A549 (cell line): ENCODE measurements around the gene AMN. TPM values are rescaled to one million over a fixed set of nuclear protein-coding genes. Genes with fewer than 3 reads are reported as not detected.

Source experiments
- ATAC-seq, 2 experiments: fragments of 200-7000 bp in 1 of 2; fragments of >200 bp in 1 of 2; cut with Nextera tagmentation in 1 of 2; cut with Tn5 transposase in 1 of 2; 3 replicates each; pipeline versions ENCODE4 v1.8.0 to v1.9.1; 2018 to 2020; ENCODE audit warnings: mild to moderate bottlenecking in 1 of 2, moderate library complexity in 1 of 2
- CTCF ChIA-PET: fragments of 300-600 bp; sonication (Branson Sonifier 250); formaldehyde crosslinking; extraction: SDS; loops from one replicate; lab custom pipeline; 2021; ENCODE audit warnings: antibody characterized with exemption, inconsistent platforms; lab: Yijun Ruan, JAX
- POLR2A ChIA-PET: fragments of 350-600 bp; formaldehyde crosslinking; extraction: SDS; loops from one replicate; lab custom pipeline; 2021; ENCODE audit warnings: antibody characterized with exemption, inconsistent platforms; lab: Yijun Ruan, JAX
- DNase-seq, 2 experiments: peaks; one replicate each; pipeline versions ENCODE4 v3.0.0 to v3.0.0-alpha.2; 2011 to 2016; ENCODE audit warnings: low read depth in 1 of 2, low spot score in 1 of 2
- FAIRE-seq: peaks from 2 replicates; lab custom pipeline; 2011; peaks lifted over from hg19 to GRCh38; lab: Jason Lieb, UNC
- H3K27ac ChIP-seq, 2 experiments: fragments of >200 bp; sonication (Bioruptor Twin); formaldehyde crosslinking; 3 replicates each; pipeline ENCODE4 v1.5.1; 2016 to 2017
- H3K4me1 ChIP-seq: fragments of >200 bp; sonication (Bioruptor Twin); formaldehyde crosslinking; 3 replicates; pipeline ENCODE4 v1.6.1; 2016
- H3K4me2 ChIP-seq: fragments of >200 bp; sonication (Bioruptor Twin); formaldehyde crosslinking; 3 replicates; pipeline ENCODE4 v1.6.1; 2016
- H3K4me3 ChIP-seq: fragments of >200 bp; sonication (Bioruptor Twin); formaldehyde crosslinking; 3 replicates; pipeline ENCODE4 v1.5.1; 2016
- H3K9me3 ChIP-seq: fragments of >200 bp; sonication (Bioruptor Twin); formaldehyde crosslinking; 3 replicates; pipeline ENCODE4 v1.6.1; 2016
- CBX2 ChIP-seq: fragments of 200-600 bp; sonication (generic); IDR thresholded peaks from 2 replicates; pipeline ENCODE4 v1.6.1; 2016; ENCODE audit warnings: low read depth, mild to moderate bottlenecking, borderline replicate concordance
- CEBPB ChIP-seq, 2 experiments: fragments of >200 bp in 1 of 2; sonication (Bioruptor Twin) in 1 of 2; formaldehyde crosslinking in 1 of 2; IDR thresholded peaks; 2 replicates each; pipeline ENCODE4 v1.6.1; 2012 to 2016
- CHD4 ChIP-seq: fragments of 200-600 bp; sonication (generic); IDR thresholded peaks from 2 replicates; pipeline ENCODE4 v1.6.1; 2016; ENCODE audit warnings: antibody characterized with exemption, mild to moderate bottlenecking, borderline replicate concordance
- EHF ChIP-seq: fragments of 250-450 bp; sonication (Bioruptor Pico); IDR thresholded peaks from 2 replicates; pipeline ENCODE4 v1.5.0; 2020; ENCODE audit warnings: mild to moderate bottlenecking
- EHMT2 ChIP-seq: fragments of 200-600 bp; sonication (generic); IDR thresholded peaks from 2 replicates; pipeline ENCODE4 v1.6.1; 2016; ENCODE audit warnings: antibody characterized with exemption, low read depth, mild to moderate bottlenecking, moderate library complexity
- ESRRA ChIP-seq: fragments of 150-350 bp; IDR thresholded peaks from 2 replicates; pipeline ENCODE4 v1.6.1; 2014; ENCODE audit warnings: mild to moderate bottlenecking, low read length, borderline replicate concordance
- FOSB ChIP-seq: fragments of 250-450 bp; sonication (Bioruptor Pico); IDR thresholded peaks from 2 replicates; pipeline ENCODE4 v1.5.0; 2020; ENCODE audit warnings: mild to moderate bottlenecking, moderate library complexity
- FOXS1 ChIP-seq: fragments of 250-450 bp; sonication (Bioruptor Pico); IDR thresholded peaks from 2 replicates; pipeline ENCODE4 v1.5.0; 2020; ENCODE audit warnings: mild to moderate bottlenecking, moderate library complexity
- HDAC2 ChIP-seq: fragments of 200-600 bp; sonication (generic); IDR thresholded peaks from 2 replicates; pipeline ENCODE4 v1.6.1; 2016
- HOXA7 ChIP-seq: fragments of 250-450 bp; sonication (Bioruptor Pico); IDR thresholded peaks from 2 replicates; pipeline ENCODE4 v1.5.0; 2020; ENCODE audit warnings: mild to moderate bottlenecking, moderate library complexity
- HOXB13 ChIP-seq: fragments of 250-450 bp; sonication (Bioruptor Pico); IDR thresholded peaks from 2 replicates; pipeline ENCODE4 v1.5.0; 2020; ENCODE audit warnings: low read depth, mild to moderate bottlenecking, moderate library complexity
- JUN ChIP-seq, 2 experiments: fragments of >200 bp; sonication (Bioruptor Twin); formaldehyde crosslinking; IDR thresholded peaks; 2 replicates in 1 of 2; 3 replicates in 1 of 2; pipeline ENCODE4 v1.6.1; 2016 to 2017
- NFE2L2 ChIP-seq: fragments of 150-350 bp; conservative IDR thresholded peaks from 2 replicates; pipeline ENCODE4 v1.6.1; 2014; ENCODE audit warnings: low read length
- NPAS2 ChIP-seq: fragments of 250-450 bp; sonication (Bioruptor Pico); IDR thresholded peaks from 2 replicates; pipeline ENCODE4 v1.8.0; 2022; ENCODE audit warnings: mild to moderate bottlenecking, moderate library complexity, borderline replicate concordance
- POLR2A ChIP-seq: IDR thresholded peaks from 2 replicates; pipeline ENCODE4 v1.6.1; 2012; ENCODE audit warnings: mild to moderate bottlenecking, low read length
- POLR2AphosphoS2 ChIP-seq: conservative IDR thresholded peaks from 2 replicates; pipeline ENCODE4 v1.6.1; 2012; ENCODE audit warnings: low read length, improper control_type of control experiment, inconsistent platforms
- RAD21 ChIP-seq, 2 experiments: fragments of >200 bp in 1 of 2; sonication (Bioruptor Twin) in 1 of 2; formaldehyde crosslinking in 1 of 2; IDR thresholded peaks in 1 of 2; conservative IDR thresholded peaks in 1 of 2; 2 replicates in 1 of 2; 3 replicates in 1 of 2; pipeline ENCODE4 v1.6.1; 2012 to 2018; ENCODE audit warnings: inconsistent platforms in 1 of 2
- RARB ChIP-seq: fragments of 250-450 bp; sonication (Bioruptor Pico); IDR thresholded peaks from 2 replicates; pipeline ENCODE4 v1.8.0; 2021; ENCODE audit warnings: mild to moderate bottlenecking, moderate library complexity
- RCOR1 ChIP-seq: fragments of 150-350 bp; IDR thresholded peaks from 2 replicates; pipeline ENCODE4 v1.6.1; 2014; ENCODE audit warnings: antibody characterized with exemption, low read length, low read depth
- SMC3 ChIP-seq: fragments of >200 bp; sonication (Bioruptor Twin); formaldehyde crosslinking; IDR thresholded peaks from 3 replicates; pipeline ENCODE4 v1.6.1; 2018; ENCODE audit warnings: inconsistent platforms
- ZC3H11A ChIP-seq: fragments of 450-650 bp; IDR thresholded peaks from 2 replicates; pipeline ENCODE4 v1.6.1; 2014; ENCODE audit warnings: antibody characterized with exemption, mild to moderate bottlenecking
- ZFP36 ChIP-seq: fragments of 450-650 bp; IDR thresholded peaks from 2 replicates; pipeline ENCODE4 v1.6.1; 2014; ENCODE audit warnings: borderline replicate concordance; ENCODE audit not compliant: partially characterized antibody
- ZSCAN20 ChIP-seq: fragments of 250-450 bp; sonication (Bioruptor Pico); IDR thresholded peaks from 2 replicates; pipeline ENCODE4 v1.8.0; 2022; ENCODE audit warnings: mild to moderate bottlenecking, moderate library complexity
- WGBS: methylation state at CpG from one replicate; pipeline ENCODE4 v1.1.6; 2017; ENCODE audit errors: missing lambda C conversion rate; 5-methylcytosine and 5-hydroxymethylcytosine counted together
- polyA plus RNA-seq, 4 experiments: library from polyadenylated mRNA; depleted of rRNA in 3 of 4; stranded (reverse); fragments of >200 nt; fragmentation: RNase III in 1 of 4; extraction: RNeasy Plus Mini Kit Qiagen cat#74134 plus additional on column Dnase treatment in 1 of 4; gene quantifications; 2 replicates in 3 of 4; 3 replicates in 1 of 4; pipeline ENCODE4 v1.2.3, GENCODE V29; 2011 to 2017
- TF ChIP-seq, protein P1 (sequence below): fragments of 200-600 bp; sonication (generic); IDR thresholded peaks from 2 replicates; pipeline ENCODE4 v1.6.1; 2016; ENCODE audit warnings: antibody characterized with exemption, mild to moderate bottlenecking, moderate library complexity
- TF ChIP-seq, protein P2 (sequence below): IDR thresholded peaks from 2 replicates; pipeline ENCODE4 v1.6.1; 2012

Gene AMN
- polyA plus RNA-seq, 2 of the 4 experiments (the other 2 are of a cell fraction), result 0.25 to 0.58 TPM

DNA sequence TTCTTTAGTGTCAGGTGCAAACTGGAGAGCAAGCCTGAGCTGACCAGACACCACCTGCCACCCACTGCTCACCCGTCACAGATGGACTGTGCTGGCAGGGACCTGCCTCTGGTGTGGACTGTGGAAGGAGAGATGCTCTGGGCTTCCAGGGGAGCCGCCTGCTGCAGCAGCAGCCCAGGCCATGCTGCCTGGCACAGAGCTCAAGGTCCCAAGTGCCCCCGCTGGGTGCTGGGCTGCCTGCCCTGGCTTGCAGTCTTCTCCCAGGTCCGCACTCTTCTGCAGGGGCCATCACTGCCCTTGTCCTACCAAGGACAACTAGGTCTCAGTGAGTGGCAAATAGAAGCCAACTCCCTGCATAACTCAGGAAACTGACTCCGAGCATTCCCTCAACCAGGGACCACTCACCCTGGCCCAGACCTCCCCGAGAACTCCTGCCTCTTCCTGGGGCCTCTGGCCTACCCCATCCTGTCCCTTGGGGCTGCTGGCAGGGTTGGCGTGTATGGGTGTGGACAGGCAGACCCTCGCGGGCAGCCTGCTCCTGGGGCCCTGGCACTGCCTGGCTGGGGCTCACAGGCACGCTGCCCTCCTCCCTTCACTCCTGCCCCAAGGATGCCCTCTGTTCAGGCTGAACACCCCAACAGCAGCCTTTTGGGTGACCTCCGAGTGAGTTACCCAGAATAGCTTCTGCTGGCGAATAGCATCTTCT lies 9.3 kb downstream of the AMN start:
- POLR2A ChIA-PET, result no interaction called here
- Histone ChIP-seq H3K4me1 (no peaks in the 10 kb centered on the region), H3K4me2 (no peak overlapping the region), H3K4me3 (no peak overlapping the region), H3K27ac (no peak overlapping the region), H3K9me3 (no peaks in the 10 kb centered on the region)
- CTCF ChIA-PET, result interaction anchor here (1.1 kb wide), 1 partner anchor 237 kb away, joined by 3 read pairs; no protein-coding TSS in a partner anchor
- TF ChIP-seq NFE2L2 (no peak), CBX2 (no peak), ESRRA (no peak), CHD4 (no peak), ZFP36 (no peak), ZC3H11A (no peak), EHMT2 (no peak), ZSCAN20 (no peak), POLR2A (no peak), POLR2AphosphoS2 (no peak), HOXA7 (CRISPR knock-in tag) (no peak), NPAS2 (CRISPR knock-in tag) (no peak), EHF (CRISPR knock-in tag) (no peak), SMC3 (no peak)
- TF ChIP-seq, protein P1, sequence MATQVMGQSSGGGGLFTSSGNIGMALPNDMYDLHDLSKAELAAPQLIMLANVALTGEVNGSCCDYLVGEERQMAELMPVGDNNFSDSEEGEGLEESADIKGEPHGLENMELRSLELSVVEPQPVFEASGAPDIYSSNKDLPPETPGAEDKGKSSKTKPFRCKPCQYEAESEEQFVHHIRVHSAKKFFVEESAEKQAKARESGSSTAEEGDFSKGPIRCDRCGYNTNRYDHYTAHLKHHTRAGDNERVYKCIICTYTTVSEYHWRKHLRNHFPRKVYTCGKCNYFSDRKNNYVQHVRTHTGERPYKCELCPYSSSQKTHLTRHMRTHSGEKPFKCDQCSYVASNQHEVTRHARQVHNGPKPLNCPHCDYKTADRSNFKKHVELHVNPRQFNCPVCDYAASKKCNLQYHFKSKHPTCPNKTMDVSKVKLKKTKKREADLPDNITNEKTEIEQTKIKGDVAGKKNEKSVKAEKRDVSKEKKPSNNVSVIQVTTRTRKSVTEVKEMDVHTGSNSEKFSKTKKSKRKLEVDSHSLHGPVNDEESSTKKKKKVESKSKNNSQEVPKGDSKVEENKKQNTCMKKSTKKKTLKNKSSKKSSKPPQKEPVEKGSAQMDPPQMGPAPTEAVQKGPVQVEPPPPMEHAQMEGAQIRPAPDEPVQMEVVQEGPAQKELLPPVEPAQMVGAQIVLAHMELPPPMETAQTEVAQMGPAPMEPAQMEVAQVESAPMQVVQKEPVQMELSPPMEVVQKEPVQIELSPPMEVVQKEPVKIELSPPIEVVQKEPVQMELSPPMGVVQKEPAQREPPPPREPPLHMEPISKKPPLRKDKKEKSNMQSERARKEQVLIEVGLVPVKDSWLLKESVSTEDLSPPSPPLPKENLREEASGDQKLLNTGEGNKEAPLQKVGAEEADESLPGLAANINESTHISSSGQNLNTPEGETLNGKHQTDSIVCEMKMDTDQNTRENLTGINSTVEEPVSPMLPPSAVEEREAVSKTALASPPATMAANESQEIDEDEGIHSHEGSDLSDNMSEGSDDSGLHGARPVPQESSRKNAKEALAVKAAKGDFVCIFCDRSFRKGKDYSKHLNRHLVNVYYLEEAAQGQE, result no peak
- TF ChIP-seq, protein P2, sequence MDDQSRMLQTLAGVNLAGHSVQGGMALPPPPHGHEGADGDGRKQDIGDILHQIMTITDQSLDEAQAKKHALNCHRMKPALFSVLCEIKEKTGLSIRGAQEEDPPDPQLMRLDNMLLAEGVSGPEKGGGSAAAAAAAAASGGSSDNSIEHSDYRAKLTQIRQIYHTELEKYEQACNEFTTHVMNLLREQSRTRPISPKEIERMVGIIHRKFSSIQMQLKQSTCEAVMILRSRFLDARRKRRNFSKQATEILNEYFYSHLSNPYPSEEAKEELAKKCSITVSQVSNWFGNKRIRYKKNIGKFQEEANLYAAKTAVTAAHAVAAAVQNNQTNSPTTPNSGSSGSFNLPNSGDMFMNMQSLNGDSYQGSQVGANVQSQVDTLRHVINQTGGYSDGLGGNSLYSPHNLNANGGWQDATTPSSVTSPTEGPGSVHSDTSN, result no peak
- 93% methylated on average over 9 of the region's 12 CpGs for WGBS
- no peak for FAIRE-seq
- DNase-seq, result no peak
- ATAC-seq, result no peak; a peak in 2 of 6 replicates

DNA sequence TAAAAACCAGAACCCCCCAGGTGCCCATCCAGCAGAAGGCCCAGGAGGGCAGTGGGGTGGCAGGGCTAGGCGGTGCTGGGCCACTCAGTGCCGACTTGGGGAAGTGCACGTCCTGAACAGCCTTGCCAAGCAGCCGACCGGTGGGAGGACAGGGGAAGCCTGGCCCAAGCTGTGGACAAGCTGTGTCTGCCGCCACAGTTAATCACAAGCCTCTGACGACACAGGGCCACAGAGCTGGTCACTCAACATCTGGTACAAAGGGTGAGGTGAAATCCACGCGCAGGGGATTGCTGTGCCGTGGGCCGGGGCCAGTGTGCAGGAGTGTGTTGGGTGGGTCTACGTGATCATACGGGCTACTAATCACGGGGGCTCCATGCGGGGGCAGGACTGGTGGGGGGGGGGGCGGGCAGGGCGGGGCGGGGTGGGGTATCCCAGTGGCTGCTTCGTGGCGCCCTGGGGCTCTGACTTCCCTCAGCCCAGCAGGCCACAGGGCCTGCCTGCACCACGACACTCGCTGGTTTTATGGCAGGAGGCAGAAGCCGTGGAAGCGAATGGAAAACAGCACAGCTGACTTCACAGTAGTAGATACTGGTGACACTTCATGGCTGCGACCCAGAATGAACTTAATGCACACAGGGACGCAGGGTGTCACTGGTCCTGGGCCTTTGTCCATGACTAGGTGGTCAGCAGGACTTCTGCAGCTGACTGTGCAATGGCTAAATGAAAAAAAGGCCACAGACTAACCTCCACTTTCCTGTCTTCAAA lies 10.2 kb downstream of the AMN start:
- TF ChIP-seq RCOR1, result no peak
- no peak for TF ChIP-seq JUN (IDR thresholded peaks at IDR 0.05)
- no peak for TF ChIP-seq NPAS2 (CRISPR knock-in tag)
- TF ChIP-seq CEBPB (IDR thresholded peaks at IDR 0.05), result no peak
- no peak for TF ChIP-seq HDAC2
- TF ChIP-seq POLR2A, result no peak
- TF ChIP-seq RAD21 (conservative IDR thresholded peaks at IDR 0.05 in 1 of 2, IDR thresholded peaks at IDR 0.05 in 1 of 2), result no peak
- TF ChIP-seq HOXB13 (CRISPR knock-in tag), result no peak
- TF ChIP-seq RARB (CRISPR knock-in tag), result no peak
- no peak for TF ChIP-seq EHMT2
- TF ChIP-seq FOXS1 (CRISPR knock-in tag), result no peak
- TF ChIP-seq FOSB (CRISPR knock-in tag), result no peak
- Histone ChIP-seq H3K4me1 (no peaks in the 10 kb centered on the region), H3K9me3 (no peaks in the 10 kb centered on the region), H3K4me3 (no peak overlapping the region), H3K4me2 (no peak overlapping the region), H3K27ac (no peak overlapping the region)
- no peak for ATAC-seq
- ChIA-PET CTCF (no interaction called here), POLR2A (no interaction called here)
- no peak for DNase-seq
- no peak for FAIRE-seq
- WGBS, result 88% methylated on average over 17 of the region's 26 CpGs
